GM12865 (cell line): ENCODE data around the gene IGF1.

Experiments
- DNase-seq: peaks from one replicate; pipeline ENCODE4 v3.0.0; 2010; ENCODE audit warnings: low read depth
- H3K4me3 ChIP-seq: 2 replicates; pipeline ENCODE4 v1.5.1; 2011; ENCODE audit warnings: mild to moderate bottlenecking, low read depth, low read length, control low read depth
- CTCF ChIP-seq: IDR thresholded peaks from 2 replicates; pipeline ENCODE4 v1.5.1; 2011; ENCODE audit warnings: low read length, control low read depth, low read depth, inconsistent platforms; ENCODE audit not compliant: insufficient read depth; ENCODE audit errors: missing control alignments

Gene IGF1

DNA sequence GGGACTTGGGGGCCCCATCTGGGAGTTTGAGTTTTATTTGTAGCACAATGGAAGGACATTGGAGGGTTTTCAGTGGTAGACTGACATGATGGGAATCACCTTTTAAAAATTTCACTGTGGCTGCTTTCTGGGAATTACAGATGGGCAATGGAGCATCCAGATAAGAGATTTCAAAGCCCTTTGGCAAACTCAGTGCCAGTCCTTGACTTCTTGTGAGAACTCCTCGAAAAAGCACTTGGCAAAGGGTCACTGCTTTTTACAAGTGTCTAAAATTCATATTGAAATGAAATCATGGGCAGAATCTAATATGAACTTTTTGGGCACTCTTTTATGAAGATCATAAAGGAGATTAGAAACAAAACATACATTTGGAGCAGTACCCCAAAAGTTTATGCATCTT lies 34.3 kb upstream of the IGF1 start:
- no peak for DNase-seq
- no peak for TF ChIP-seq CTCF
- no peak overlapping the region for H3K4me3 ChIP-seq

DNA sequence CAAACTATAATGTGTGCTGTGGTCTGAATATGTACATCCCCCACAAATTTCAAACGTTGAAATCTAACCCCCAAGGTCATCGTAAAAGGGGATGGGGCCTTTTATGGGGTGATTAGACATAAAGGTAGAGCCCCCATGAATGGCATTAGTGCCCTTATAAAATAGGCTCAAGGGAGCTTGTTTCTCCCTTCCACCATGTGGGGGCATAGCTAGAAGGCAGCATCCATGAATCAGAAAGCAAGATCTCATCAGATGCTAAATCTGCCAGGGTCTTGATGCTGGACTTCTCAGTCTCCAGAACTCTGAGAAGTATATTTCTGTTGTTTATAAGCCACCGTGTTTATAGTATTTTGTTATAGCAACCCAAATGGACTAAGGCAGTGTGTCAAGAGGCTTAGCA lies 33.4 kb upstream of the IGF1 start:
- no peak overlapping the region for H3K4me3 ChIP-seq
- no peak for TF ChIP-seq CTCF
- peak; percentile 11 for DNase-seq

DNA sequence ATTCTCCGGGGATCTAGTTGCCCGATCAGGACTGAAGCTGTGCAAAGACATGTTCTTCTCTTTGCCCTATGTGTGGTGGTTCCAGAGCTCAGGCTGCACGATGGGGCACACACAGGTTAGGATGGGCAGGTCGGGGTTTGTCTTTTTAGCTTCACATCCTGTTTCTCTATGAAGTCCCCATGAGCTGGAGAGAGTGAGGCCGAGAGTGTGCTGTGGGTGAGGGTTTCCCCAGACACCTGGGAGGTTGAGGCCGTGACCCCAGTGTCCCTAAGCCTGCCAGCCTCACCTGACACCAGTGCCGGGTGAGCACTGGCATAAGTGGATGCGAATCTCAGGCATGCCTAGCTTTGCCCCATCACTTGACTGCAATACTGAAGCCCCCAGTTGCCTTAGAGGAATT lies 32.9 kb upstream of the IGF1 start:
- no peak overlapping the region for H3K4me3 ChIP-seq
- peak; percentile 75 for DNase-seq
- TF ChIP-seq CTCF = no peak

- no peak overlapping the region for H3K4me3 ChIP-seq
- TF ChIP-seq CTCF = no peak
- peak; percentile 27 for DNase-seq
Observed at GRCh38 chr12:102512523-102512922, 32.2 kb upstream of the IGF1 start.

DNA sequence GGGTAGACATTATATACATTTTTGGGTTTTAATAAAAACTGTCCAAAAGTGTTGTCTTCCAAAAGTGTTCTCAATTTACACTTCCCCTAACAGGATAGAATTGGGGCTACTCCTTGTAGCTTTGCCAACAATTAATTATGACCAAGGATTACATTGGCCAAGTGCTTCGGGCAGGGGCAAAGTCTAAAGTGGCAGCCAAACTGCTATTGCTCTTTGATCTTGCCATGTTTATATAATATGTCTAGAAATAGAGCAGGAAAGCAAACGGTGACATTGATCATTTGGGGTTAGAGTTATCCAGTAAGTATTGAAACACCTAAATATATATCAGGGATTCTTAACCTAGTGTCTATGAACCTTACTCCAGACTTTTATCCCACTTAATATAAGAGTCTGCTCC lies 31.2 kb upstream of the IGF1 start:
- TF ChIP-seq CTCF = no peak
- DNase-seq = no peak
- H3K4me3 ChIP-seq = no peak overlapping the region

GRCh38 chr12:102510463-102510862 lies 30.1 kb upstream of the IGF1 start:
- no peak for TF ChIP-seq CTCF
- H3K4me3 ChIP-seq = no peak overlapping the region
- DNase-seq = no peak

DNA sequence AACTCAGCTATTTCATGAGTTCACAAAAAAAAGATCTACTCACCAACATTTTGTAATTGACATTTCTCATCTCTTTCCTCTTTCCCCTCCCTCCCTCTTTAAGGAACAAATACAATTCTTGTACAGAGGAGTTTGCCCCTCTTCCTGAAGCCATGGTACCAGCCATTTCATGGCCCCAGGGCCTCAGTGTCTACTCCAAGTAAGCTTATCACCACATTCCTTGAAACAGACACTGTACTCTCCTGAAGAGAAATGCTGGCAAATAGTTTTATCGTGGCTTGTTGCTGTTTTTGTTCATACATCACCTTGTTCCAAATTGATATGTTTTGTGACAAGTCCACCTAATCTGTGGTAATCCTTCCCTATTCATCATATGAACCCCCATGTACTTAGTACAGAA lies 29.7 kb upstream of the IGF1 start:
- no peak overlapping the region for H3K4me3 ChIP-seq
- no peak for DNase-seq
- TF ChIP-seq CTCF = no peak
